HG02763 (cell line): ENCODE data around the gene SOCS4.
"Not testable (repeated sequence)": the region's sequence is repeated elsewhere in the genome, so short reads cannot be mapped to it uniquely, and the experiment has no call there.

Source experiments
- ATAC-seq: cut with Tn5 transposase; IDR thresholded peaks from one replicate; pipeline ENCODE4 v1.9.1; 2021; ENCODE audit warnings: mild to moderate bottlenecking, moderate library complexity; ENCODE audit not compliant: unreplicated experiment

SOCS4 gene

GRCh38 chr14:55026793-55027561 lies at the start of gene SOCS4, which contains the start of gene WDHD1:
Gene SOCS4, plus strand, starts transcription at chr14:55027236. Its CDS starts 15,806 bp downstream, at chr14:55043042.
Gene WDHD1, minus strand, starts transcription at chr14:55027099. Its CDS starts 312 bp downstream, at chr14:55026787.
- ATAC-seq = peak; percentile 91

GRCh38 chr14:54979039-54979438 lies 48.0 kb upstream of the SOCS4 start:
- ATAC-seq = no peak

GRCh38 chr14:54981698-54982097 lies 45.3 kb upstream of the SOCS4 start:
- ATAC-seq = no peak

GRCh38 chr14:54985156-54985555 lies 41.9 kb upstream of the SOCS4 start:
- no peak for ATAC-seq

- ATAC-seq = no peak
Observed at GRCh38 chr14:55000381-55000780, 26.7 kb upstream of the SOCS4 start.

GRCh38 chr14:55005071-55005470 lies 22.0 kb upstream of the SOCS4 start:
- no peak for ATAC-seq

GRCh38 chr14:55015006-55015405 lies 12.0 kb upstream of the SOCS4 start:
- no peak for ATAC-seq

- no peak for ATAC-seq
Observed at GRCh38 chr14:55019968-55020554, 7.0 kb upstream of the SOCS4 start.

GRCh38 chr14:55024365-55024764 lies 2.7 kb upstream of the SOCS4 start:
- not testable (repeated sequence) for ATAC-seq

GRCh38 chr14:55025948-55026347 lies 1.1 kb upstream of the SOCS4 start:
- ATAC-seq = no peak

GRCh38 chr14:55026441-55026792 lies 619 bp upstream of the SOCS4 start:
- ATAC-seq = no peak

GRCh38 chr14:55028066-55028465 lies 1.0 kb downstream of the SOCS4 start:
- no peak for ATAC-seq

GRCh38 chr14:55028476-55028875 lies 1.4 kb downstream of the SOCS4 start:
- no peak for ATAC-seq

GRCh38 chr14:55031190-55031589 lies 4.2 kb downstream of the SOCS4 start:
- ATAC-seq = no peak

- not testable (repeated sequence) for ATAC-seq
Observed at GRCh38 chr14:55037995-55038394, 11.0 kb downstream of the SOCS4 start.

- no peak for ATAC-seq
Observed at GRCh38 chr14:55038708-55039107, 11.7 kb downstream of the SOCS4 start.

GRCh38 chr14:55043528-55043927 lies 16.5 kb downstream of the SOCS4 start:
- no peak for ATAC-seq

GRCh38 chr14:55045087-55045486 lies 18.1 kb downstream of the SOCS4 start:
- no peak for ATAC-seq

- ATAC-seq = no peak
Observed at GRCh38 chr14:55047301-55048053, 20.4 kb downstream of the SOCS4 start.

- ATAC-seq = no peak
Observed at GRCh38 chr14:55048900-55049436, 21.9 kb downstream of the SOCS4 start.

GRCh38 chr14:55051165-55051422 lies 24.1 kb downstream of the SOCS4 start:
- ATAC-seq = no peak
